DND-41 (cell line): Measurements from ENCODE around the gene RPS8.

Experiments
- EZH2 ChIP-seq: IDR thresholded peaks from 3 replicates; pipeline ENCODE4 v1.6.1; 2012; ENCODE audit warnings: borderline replicate concordance, low read depth, mild to moderate bottlenecking, moderate library complexity, low read length, inconsistent platforms; ENCODE audit not compliant: severe bottlenecking
- TF ChIP-seq, protein P1 (sequence below): IDR thresholded peaks from 2 replicates; pipeline ENCODE4 v1.5.1; 2012; ENCODE audit warnings: borderline replicate concordance, low read length, moderate library complexity, mild to moderate bottlenecking; ENCODE audit not compliant: poor library complexity, severe bottlenecking; ENCODE audit errors: extremely low read depth

- TF ChIP-seq, protein P1, sequence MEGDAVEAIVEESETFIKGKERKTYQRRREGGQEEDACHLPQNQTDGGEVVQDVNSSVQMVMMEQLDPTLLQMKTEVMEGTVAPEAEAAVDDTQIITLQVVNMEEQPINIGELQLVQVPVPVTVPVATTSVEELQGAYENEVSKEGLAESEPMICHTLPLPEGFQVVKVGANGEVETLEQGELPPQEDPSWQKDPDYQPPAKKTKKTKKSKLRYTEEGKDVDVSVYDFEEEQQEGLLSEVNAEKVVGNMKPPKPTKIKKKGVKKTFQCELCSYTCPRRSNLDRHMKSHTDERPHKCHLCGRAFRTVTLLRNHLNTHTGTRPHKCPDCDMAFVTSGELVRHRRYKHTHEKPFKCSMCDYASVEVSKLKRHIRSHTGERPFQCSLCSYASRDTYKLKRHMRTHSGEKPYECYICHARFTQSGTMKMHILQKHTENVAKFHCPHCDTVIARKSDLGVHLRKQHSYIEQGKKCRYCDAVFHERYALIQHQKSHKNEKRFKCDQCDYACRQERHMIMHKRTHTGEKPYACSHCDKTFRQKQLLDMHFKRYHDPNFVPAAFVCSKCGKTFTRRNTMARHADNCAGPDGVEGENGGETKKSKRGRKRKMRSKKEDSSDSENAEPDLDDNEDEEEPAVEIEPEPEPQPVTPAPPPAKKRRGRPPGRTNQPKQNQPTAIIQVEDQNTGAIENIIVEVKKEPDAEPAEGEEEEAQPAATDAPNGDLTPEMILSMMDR, result no peak
- no peak for TF ChIP-seq EZH2
Measured at GRCh38 chr1:44812822-44813543, 37.6 kb downstream of the RPS8 start.
